HAP-1 (cell line): ENCODE measurements around the gene HHATL.

Experiments
- DNase-seq, 2 experiments: peaks; one replicate each; pipeline ENCODE4 v3.0.0-alpha.2; 2016 to 2020; ENCODE audit warnings: low spot score in 2 of 2
- H3K27me3 ChIP-seq: fragments of 250-450 bp; sonication (Bioruptor Pico); 2 replicates; pipeline ENCODE4 v1.5.1; 2020; ENCODE audit warnings: low read depth, mild to moderate bottlenecking, moderate library complexity
- H3K36me3 ChIP-seq: fragments of 250-450 bp; sonication (Bioruptor Pico); replicated peaks from 2 replicates; pipeline ENCODE4 v1.5.1; 2020; ENCODE audit warnings: mild to moderate bottlenecking
- H3K4me1 ChIP-seq: fragments of 250-450 bp; sonication (Bioruptor Pico); 2 replicates; pipeline ENCODE4 v1.5.1; 2020; ENCODE audit warnings: mild to moderate bottlenecking
- H3K4me3 ChIP-seq: fragments of 250-450 bp; sonication (Bioruptor Pico); 2 replicates; pipeline ENCODE4 v1.5.1; 2020; ENCODE audit warnings: mild to moderate bottlenecking, moderate library complexity
- H3K9me3 ChIP-seq: fragments of 250-450 bp; sonication (Bioruptor Pico); 2 replicates; pipeline ENCODE4 v1.5.1; 2020; ENCODE audit warnings: mild to moderate bottlenecking, moderate library complexity
- in situ Hi-C: fragments of 300-500 bp; cut with MboI; formaldehyde crosslinking; loops from 3 replicates; pipeline ENCODE4 v1.14.3; 2020; ENCODE audit warnings: low sequenced_read_pairs, inconsistent platforms, mixed read lengths

The HHATL gene

GRCh38 chr3:42704136-42704841, 1.7 kb upstream of the HHATL start:
- H3K27me3 ChIP-seq = peaks cover 27% of the 10 kb centered on the region
- no peaks in the 10 kb centered on the region for H3K36me3 ChIP-seq
- H3K9me3 ChIP-seq = no peaks in the 10 kb centered on the region
- in situ Hi-C loops = no loop called here
- H3K4me1 ChIP-seq = no peaks in the 10 kb centered on the region
- peak in 1 of 2 experiments; percentile 1 for DNase-seq
- H3K4me3 ChIP-seq = no peak overlapping the region

GRCh38 chr3:42703695-42704025, 1.1 kb upstream of the HHATL start:
- H3K27me3 ChIP-seq = peaks cover 27% of the 10 kb centered on the region
- H3K4me1 ChIP-seq = no peaks in the 10 kb centered on the region
- no peaks in the 10 kb centered on the region for H3K9me3 ChIP-seq
- H3K4me3 ChIP-seq = no peak overlapping the region
- in situ Hi-C loops = no loop called here
- DNase-seq = peak in 1 of 2 experiments; percentile 5
- no peaks in the 10 kb centered on the region for H3K36me3 ChIP-seq

DNA sequence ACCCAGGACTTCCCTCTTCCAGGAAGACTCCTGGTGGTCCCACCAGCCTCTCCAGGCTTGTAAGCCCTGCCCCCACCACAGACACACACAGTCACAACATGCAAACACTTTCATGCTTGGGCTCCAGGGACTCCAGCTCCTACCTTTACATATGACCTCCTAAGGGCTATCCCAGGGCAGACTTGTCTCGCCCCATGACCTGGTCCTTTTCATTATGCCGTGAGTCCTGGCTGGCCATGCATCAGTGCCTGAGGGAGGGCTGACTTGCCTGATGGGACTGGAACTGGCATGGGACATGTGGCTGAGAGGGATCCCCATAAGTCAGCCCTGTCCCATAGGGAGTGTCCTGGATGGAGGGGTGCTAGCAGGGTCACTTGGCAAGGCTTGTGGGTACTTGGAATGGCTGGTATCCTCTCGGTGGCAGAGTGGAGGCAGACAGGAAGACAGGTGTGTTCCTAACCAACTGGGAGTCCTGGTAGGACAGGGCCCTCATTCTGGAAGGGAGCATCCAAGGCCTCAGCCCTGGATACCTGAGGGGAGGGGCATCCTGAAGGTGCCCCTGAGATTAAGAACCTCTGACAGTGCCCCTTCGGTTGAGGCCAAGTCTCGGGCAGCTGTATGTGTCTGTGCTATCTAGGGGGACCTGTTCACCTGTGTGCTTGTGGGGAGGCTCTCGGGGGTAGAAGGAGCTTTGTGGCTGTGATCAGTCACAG, 540 bp upstream of the HHATL start:
- in situ Hi-C loops = no loop called here
- DNase-seq = peak in 1 of 2 experiments; percentile 5

GRCh38 chr3:42701371-42702065, 1.1 kb downstream of the HHATL start:
- Histone ChIP-seq H3K4me1 (no peaks in the 10 kb centered on the region), H3K4me3 (no peak overlapping the region), H3K27me3 (peaks cover 18% of the 10 kb centered on the region), H3K9me3 (no peaks in the 10 kb centered on the region), H3K36me3 (no peaks in the 10 kb centered on the region)
- in situ Hi-C loops = no loop called here
- DNase-seq = peak in 1 of 2 experiments; percentile 81

More for the DNA sequence above, 540 bp upstream of the HHATL start:
- H3K4me1 ChIP-seq = no peaks in the 10 kb centered on the region
- peaks cover 27% of the 10 kb centered on the region for H3K27me3 ChIP-seq
- H3K4me3 ChIP-seq = no peak overlapping the region
- H3K36me3 ChIP-seq = no peaks in the 10 kb centered on the region
- no peaks in the 10 kb centered on the region for H3K9me3 ChIP-seq

- Histone ChIP-seq H3K4me1 (no peaks in the 10 kb centered on the region), H3K36me3 (no peaks in the 10 kb centered on the region), H3K27me3 (peaks cover 15% of the 10 kb centered on the region), H3K4me3 (no peak overlapping the region), H3K9me3 (no peaks in the 10 kb centered on the region)
- DNase-seq = peak in 1 of 2 experiments; percentile 6
- in situ Hi-C loops = no loop called here
Observed at GRCh38 chr3:42700366-42701288, 2.0 kb downstream of the HHATL start.

GRCh38 chr3:42699511-42699971, 3.1 kb downstream of the HHATL start:
- Histone ChIP-seq H3K27me3 (peaks cover 19% of the 10 kb centered on the region), H3K9me3 (no peaks in the 10 kb centered on the region), H3K4me1 (no peaks in the 10 kb centered on the region), H3K36me3 (no peaks in the 10 kb centered on the region), H3K4me3 (no peak overlapping the region)
- in situ Hi-C loops = no loop called here
- peak in 1 of 2 experiments; percentile 6 for DNase-seq

- Histone ChIP-seq H3K27me3 (peaks cover 19% of the 10 kb centered on the region), H3K4me3 (no peak overlapping the region), H3K9me3 (no peaks in the 10 kb centered on the region), H3K36me3 (no peaks in the 10 kb centered on the region), H3K4me1 (no peaks in the 10 kb centered on the region)
- peak in 1 of 2 experiments; percentile 4 for DNase-seq
- in situ Hi-C loops = no loop called here
Observed at GRCh38 chr3:42698911-42699230, 3.7 kb downstream of the HHATL start.

DNA sequence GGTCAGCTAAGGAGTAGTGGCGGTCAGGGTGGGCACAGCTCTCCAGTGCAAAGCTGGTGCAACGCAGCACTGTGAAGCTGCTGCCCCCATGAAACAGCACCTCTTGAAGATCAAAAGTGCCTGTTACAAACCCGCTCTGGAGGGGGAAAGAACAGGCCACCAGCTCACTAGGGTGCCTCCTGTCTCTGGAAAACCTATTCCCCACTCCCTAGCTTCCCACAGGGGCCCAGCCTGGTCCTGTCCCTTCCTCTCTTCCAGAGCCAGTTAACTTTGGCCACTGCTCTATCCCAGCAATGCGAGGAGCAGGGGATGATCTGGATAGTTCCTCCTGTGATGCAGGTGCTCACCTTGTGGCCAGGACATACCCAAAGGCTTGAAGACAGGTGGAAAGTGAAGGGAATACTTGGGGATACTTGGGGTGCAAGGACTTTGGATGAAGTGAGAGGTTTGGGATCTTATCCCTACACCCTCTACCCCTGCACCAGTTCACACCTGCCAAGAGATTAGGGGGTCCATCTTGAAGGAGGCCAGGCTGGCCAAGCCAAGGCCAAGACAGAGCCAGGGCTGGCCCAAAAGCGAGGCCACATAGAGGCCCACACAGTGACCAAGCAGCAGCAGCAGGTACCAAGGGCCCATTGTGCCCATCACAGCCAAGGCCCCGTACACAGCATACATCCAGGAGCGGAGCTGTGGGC, 4.2 kb downstream of the HHATL start:
- in situ Hi-C loops = no loop called here
- no peaks in the 10 kb centered on the region for H3K36me3 ChIP-seq
- H3K4me3 ChIP-seq = no peak overlapping the region
- no peaks in the 10 kb centered on the region for H3K4me1 ChIP-seq
- no peaks in the 10 kb centered on the region for H3K9me3 ChIP-seq
- H3K27me3 ChIP-seq = peaks cover 19% of the 10 kb centered on the region
- peak in 1 of 2 experiments; percentile 5 for DNase-seq

GRCh38 chr3:42697289-42698051, 5.1 kb downstream of the HHATL start:
- no peaks in the 10 kb centered on the region for H3K9me3 ChIP-seq
- H3K4me3 ChIP-seq = no peak overlapping the region
- H3K4me1 ChIP-seq = no peaks in the 10 kb centered on the region
- peak in 1 of 2 experiments; percentile 3 for DNase-seq
- H3K36me3 ChIP-seq = no peaks in the 10 kb centered on the region
- in situ Hi-C loops = no loop called here
- H3K27me3 ChIP-seq = peaks cover 19% of the 10 kb centered on the region

- Histone ChIP-seq H3K27me3 (peaks cover 16% of the 10 kb centered on the region), H3K36me3 (no peaks in the 10 kb centered on the region), H3K9me3 (no peaks in the 10 kb centered on the region), H3K4me1 (no peaks in the 10 kb centered on the region), H3K4me3 (no peak overlapping the region)
- peak in 1 of 2 experiments; percentile 5 for DNase-seq
- in situ Hi-C loops = no loop called here
Observed at GRCh38 chr3:42696356-42697288, 6.0 kb downstream of the HHATL start.

GRCh38 chr3:42694366-42694765, 8.2 kb downstream of the HHATL start:
- no peaks in the 10 kb centered on the region for H3K4me1 ChIP-seq
- no peak for DNase-seq
- no peak overlapping the region for H3K4me3 ChIP-seq
- in situ Hi-C loops = no loop called here
- H3K27me3 ChIP-seq = peaks cover 12% of the 10 kb centered on the region
- H3K9me3 ChIP-seq = no peaks in the 10 kb centered on the region
- H3K36me3 ChIP-seq = no peaks in the 10 kb centered on the region
